Naive thymus-derived CD4-positive, alpha-beta T cell (primary cell): ENCODE measurements around the gene ASTL. TPM values are rescaled to one million over a fixed set of nuclear protein-coding genes. Genes with fewer than 3 reads are reported as not detected.

Experiments
- ATAC-seq: fragments of 150-1000 bp; cut with Tn5 transposase; 2 replicates; pipeline ENCODE4 v1.10.0; 2021; ENCODE audit warnings: mild to moderate bottlenecking, moderate library complexity
- CTCF ChIA-PET: fragments of 350-600 bp; sonication (Branson Sonifier 250); formaldehyde crosslinking; loops from one replicate; lab custom pipeline; 2021; ENCODE audit warnings: antibody characterized with exemption; lab: Charles Lee
- POLR2A ChIA-PET: fragments of 350-600 bp; sonication (Branson Sonifier 250); formaldehyde crosslinking; loops from one replicate; lab custom pipeline; 2021; ENCODE audit warnings: antibody characterized with exemption, inconsistent platforms; lab: Charles Lee
- DNase-seq, 9 donors: peaks; one replicate each; pipeline versions ENCODE4 v3.0.0 to v3.0.0-alpha.2; 2020 to 2022; ENCODE audit warnings: mixed read lengths in 1 of 9
- H3K27ac ChIP-seq: one replicate; pipeline ENCODE4 v1.7.0; 2013; ENCODE audit warnings: mild to moderate bottlenecking, low read depth, low read length, moderate library complexity
- H3K27me3 ChIP-seq, 2 donors: one replicate each; pipeline ENCODE4 v1.7.0; 2013; ENCODE audit warnings: low read length in 2 of 2, mild to moderate bottlenecking in 2 of 2, moderate library complexity in 2 of 2; ENCODE audit not compliant: control insufficient read depth in 2 of 2, insufficient read depth in 2 of 2
- H3K36me3 ChIP-seq, 3 experiments: 1 replicate in 2 of 3; 2 replicates in 1 of 3; pipeline ENCODE4 v1.7.0; 2013; ENCODE audit warnings: low read length in 3 of 3, mild to moderate bottlenecking in 3 of 3, moderate library complexity in 1 of 3; ENCODE audit not compliant: insufficient read depth in 3 of 3, control insufficient read depth in 2 of 3
- H3K4me1 ChIP-seq, 2 donors: one replicate each; pipeline ENCODE4 v1.7.0; 2013; ENCODE audit warnings: low read length in 2 of 2, mild to moderate bottlenecking in 2 of 2, moderate library complexity in 1 of 2; ENCODE audit not compliant: control insufficient read depth in 2 of 2, insufficient read depth in 2 of 2
- H3K4me3 ChIP-seq: 2 replicates; pipeline ENCODE4 v1.7.0; 2013; ENCODE audit warnings: mild to moderate bottlenecking, low read length
- H3K9me3 ChIP-seq, 3 experiments: 1 replicate in 2 of 3; 2 replicates in 1 of 3; pipeline ENCODE4 v1.7.0; 2013; ENCODE audit warnings: low read length in 3 of 3; ENCODE audit not compliant: control insufficient read depth in 2 of 3
- H3K27ac Mint-ChIP-seq, 9 donors: one replicate each; pipeline ENCODE4 v1.8.0; 2020 to 2022; ENCODE audit warnings: mixed read lengths in 9 of 9, mild to moderate bottlenecking in 8 of 9, moderate library complexity in 5 of 9, inconsistent platforms in 2 of 9
- H3K27me3 Mint-ChIP-seq, 5 donors: one replicate each; pipeline ENCODE4 v1.8.0; 2021 to 2022; ENCODE audit warnings: mixed read lengths in 5 of 5, mild to moderate bottlenecking in 1 of 5
- H3K36me3 Mint-ChIP-seq, 5 donors: one replicate each; pipeline ENCODE4 v1.8.0; 2020 to 2022; ENCODE audit warnings: mixed read lengths in 5 of 5, mild to moderate bottlenecking in 3 of 5, inconsistent platforms in 1 of 5
- H3K4me1 Mint-ChIP-seq, 7 donors: one replicate each; pipeline ENCODE4 v1.8.0; 2020 to 2022; ENCODE audit warnings: mixed read lengths in 7 of 7, mild to moderate bottlenecking in 3 of 7, inconsistent platforms in 1 of 7
- H3K4me3 Mint-ChIP-seq, 10 donors: one replicate each; pipeline ENCODE4 v1.8.0; 2020 to 2022; ENCODE audit warnings: mild to moderate bottlenecking in 10 of 10, mixed read lengths in 10 of 10, moderate library complexity in 6 of 10, inconsistent platforms in 2 of 10
- H3K9me3 Mint-ChIP-seq, 11 donors: one replicate each; pipeline ENCODE4 v1.8.0; 2020 to 2022; ENCODE audit warnings: mixed read lengths in 11 of 11, mild to moderate bottlenecking in 4 of 11, inconsistent platforms in 1 of 11, moderate library complexity in 1 of 11
- intact Hi-C, 2 donors: fragments of 100-400 bp; cut with micrococcal nuclease; formaldehyde crosslinking; loops; one replicate each; pipeline ENCODE4 v1.15.1; 2023
- polyA plus RNA-seq, 2 donors: library from polyadenylated mRNA; unstranded; fragments of 300-500 nt; fragmentation: Illumina TruSeq; gene quantifications; one replicate each; pipeline ENCODE4 v1.2.3, GENCODE V29; 2021
- total RNA-seq, 6 experiments: library from RNA in 5 of 6; stranded (reverse) in 5 of 6; gene quantifications; 1 replicate in 5 of 6; 2 replicates in 1 of 6; pipeline ENCODE4 v1.2.3 and lab custom pipeline; 2021 to 2026

The ASTL gene
- total and polyA plus RNA-seq, 7 experiments from 2014 or later = 0.19 to 7.5 (median 0.79) TPM; not detected in 1

GRCh38 chr2:96106991-96107707 lies 31.2 kb downstream of the ASTL start:
- H3K36me3 Mint-ChIP-seq = peaks cover 0 to 6% (median 0%) of the 10 kb centered on the region in 5 donors
- H3K27me3 Mint-ChIP-seq = peaks cover 0 to 5% (median 0%) of the 10 kb centered on the region in 5 donors
- Histone ChIP-seq H3K4me1 (no peaks in the 10 kb centered on the region), H3K9me3 (peaks cover 0 to 13% (median 0%) of the 10 kb centered on the region in 3 experiments), H3K27ac (no peak overlapping the region), H3K27me3 (no peaks in the 10 kb centered on the region), H3K4me3 (no peak overlapping the region), H3K36me3 (no peaks in the 10 kb centered on the region)
- no peak overlapping the region for H3K27ac Mint-ChIP-seq
- no peak overlapping the region for H3K4me3 Mint-ChIP-seq
- H3K4me1 Mint-ChIP-seq = peaks cover 0 to 4% (median 0%) of the 10 kb centered on the region in 7 donors
- intact Hi-C loops = no loop called here
- CTCF ChIA-PET = interaction anchor here (1.4 kb wide), 1 partner anchor 68 kb away, joined by 3 read pairs; no protein-coding TSS in a partner anchor
- DNase-seq (no peak), ATAC-seq (no peak)
- peaks cover 0 to 22% (median 10%) of the 10 kb centered on the region in 11 donors for H3K9me3 Mint-ChIP-seq
- POLR2A ChIA-PET = no interaction called here

GRCh38 chr2:96105994-96106715 lies 32.1 kb downstream of the ASTL start:
- DNase-seq (no peak), ATAC-seq (no peak)
- no peak overlapping the region for H3K27ac Mint-ChIP-seq
- peaks cover 0 to 22% (median 10%) of the 10 kb centered on the region in 11 donors for H3K9me3 Mint-ChIP-seq
- Histone ChIP-seq H3K4me1 (no peaks in the 10 kb centered on the region), H3K9me3 (peaks cover 0 to 13% (median 0%) of the 10 kb centered on the region in 3 experiments), H3K27ac (no peak overlapping the region), H3K36me3 (no peaks in the 10 kb centered on the region), H3K27me3 (no peaks in the 10 kb centered on the region), H3K4me3 (no peak overlapping the region)
- intact Hi-C loops = no loop called here
- CTCF ChIA-PET = no interaction called here
- peaks cover 0 to 6% (median 0%) of the 10 kb centered on the region in 5 donors for H3K36me3 Mint-ChIP-seq
- H3K4me3 Mint-ChIP-seq = no peak overlapping the region
- POLR2A ChIA-PET = no interaction called here
- H3K4me1 Mint-ChIP-seq = peaks cover 0 to 4% (median 0%) of the 10 kb centered on the region in 7 donors
- peaks cover 0 to 5% (median 0%) of the 10 kb centered on the region in 5 donors for H3K27me3 Mint-ChIP-seq

DNA sequence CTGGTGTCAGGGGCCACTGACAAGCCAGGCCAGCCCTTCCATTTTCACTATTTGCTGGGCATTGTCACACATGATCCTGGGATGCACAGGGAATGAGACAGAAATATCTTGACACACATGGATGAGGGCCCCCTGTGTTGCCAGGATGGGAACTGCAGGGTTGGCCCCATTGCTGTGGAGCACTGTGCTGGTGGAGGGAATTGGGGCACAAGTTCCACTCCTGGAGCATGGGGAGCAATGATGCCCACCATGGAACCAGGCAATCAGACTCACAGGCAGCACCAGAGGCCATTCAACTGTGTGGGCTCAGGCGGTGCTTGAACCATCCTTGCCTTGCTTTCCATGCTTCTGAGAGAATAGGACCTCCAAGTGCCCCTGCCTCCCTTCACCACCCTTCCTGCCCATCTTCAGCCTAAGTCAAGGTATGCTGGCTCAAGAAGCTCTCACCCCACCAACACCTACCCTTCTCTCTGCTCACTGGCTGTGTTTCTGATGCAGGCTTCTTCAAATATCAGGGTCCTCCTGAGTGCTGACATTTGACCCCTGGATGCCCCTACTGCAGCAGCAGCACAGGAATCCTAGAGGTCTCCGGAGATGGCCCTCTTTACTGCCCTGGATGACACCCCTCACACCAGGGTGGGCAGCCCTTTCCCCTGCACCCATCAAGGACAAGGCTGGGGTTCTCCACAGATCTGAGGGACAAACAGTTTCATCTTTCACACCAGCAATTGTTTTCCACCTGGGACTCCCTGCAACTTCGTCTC lies 33.0 kb downstream of the ASTL start:
- Histone ChIP-seq H3K9me3 (peaks cover 0 to 13% (median 0%) of the 10 kb centered on the region in 3 experiments), H3K27ac (no peak overlapping the region), H3K4me1 (no peaks in the 10 kb centered on the region), H3K27me3 (no peaks in the 10 kb centered on the region), H3K4me3 (no peak overlapping the region), H3K36me3 (no peaks in the 10 kb centered on the region)
- Mint-ChIP-seq H3K27ac (no peak overlapping the region), H3K9me3 (peaks cover 0 to 22% (median 10%) of the 10 kb centered on the region in 11 donors), H3K4me3 (no peak overlapping the region), H3K4me1 (peaks cover 0 to 4% (median 0%) of the 10 kb centered on the region in 7 donors), H3K27me3 (peaks cover 0 to 5% (median 0%) of the 10 kb centered on the region in 5 donors), H3K36me3 (peaks cover 0 to 6% (median 0%) of the 10 kb centered on the region in 5 donors)
- ChIA-PET CTCF (no interaction called here), POLR2A (no interaction called here)
- DNase-seq = no peak
- intact Hi-C loops = no loop called here
- ATAC-seq = no peak

- DNase-seq (no peak), ATAC-seq (no peak)
- intact Hi-C loops = no loop called here
- Histone ChIP-seq H3K36me3 (no peaks in the 10 kb centered on the region), H3K9me3 (peaks cover 0 to 13% (median 0%) of the 10 kb centered on the region in 3 experiments), H3K4me3 (no peak overlapping the region), H3K4me1 (no peaks in the 10 kb centered on the region), H3K27me3 (no peaks in the 10 kb centered on the region), H3K27ac (no peak overlapping the region)
- Mint-ChIP-seq H3K27ac (no peak overlapping the region), H3K4me1 (peaks cover 0 to 4% (median 0%) of the 10 kb centered on the region in 7 donors), H3K36me3 (peaks cover 0 to 6% (median 0%) of the 10 kb centered on the region in 5 donors), H3K9me3 (peaks cover 0 to 22% (median 10%) of the 10 kb centered on the region in 11 donors), H3K4me3 (no peak overlapping the region), H3K27me3 (peaks cover 0 to 5% (median 0%) of the 10 kb centered on the region in 5 donors)
- ChIA-PET POLR2A (no interaction called here), CTCF (interaction anchor here (0.7 kb wide), 1 partner anchor 14 kb away, joined by 6 read pairs; no protein-coding TSS in a partner anchor)
Observed at GRCh38 chr2:96104487-96104861, 33.8 kb downstream of the ASTL start.

DNA sequence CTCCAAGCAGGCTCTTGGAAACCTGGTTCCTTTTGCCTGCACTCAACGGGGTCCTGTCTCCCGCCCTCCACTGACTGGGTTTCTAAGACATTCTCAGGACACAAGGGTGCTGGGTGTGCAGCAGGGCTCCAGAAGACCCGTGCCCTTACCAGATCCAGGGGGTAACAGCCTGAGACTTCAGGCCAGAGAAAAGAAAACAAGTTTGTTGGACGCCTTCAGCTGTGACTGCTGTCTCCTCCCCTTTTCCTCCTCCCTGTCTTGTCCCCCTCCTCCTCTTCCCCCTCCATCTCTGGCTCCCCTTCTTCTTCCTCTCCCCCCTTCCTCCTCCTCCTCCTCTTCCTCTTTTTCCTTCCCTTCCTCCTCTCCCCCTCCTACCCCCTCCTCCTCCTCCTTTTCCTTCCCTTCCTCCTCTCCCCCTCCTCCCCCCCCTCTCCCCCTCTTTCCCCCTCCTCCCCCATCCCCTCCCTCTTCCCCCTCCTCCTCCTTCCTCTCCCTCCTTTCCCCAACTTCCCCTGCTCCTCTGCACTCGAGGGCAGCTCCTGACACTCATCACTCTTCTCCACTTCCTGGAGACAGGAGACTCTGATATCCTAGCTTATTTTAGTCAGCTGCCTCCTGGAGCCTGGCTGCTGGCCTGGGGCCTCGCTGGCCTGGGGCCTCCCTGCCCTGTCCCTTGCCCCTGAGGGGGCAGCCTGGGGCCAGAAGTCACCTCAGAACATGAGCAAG lies 34.4 kb downstream of the ASTL start:
- intact Hi-C loops = no loop called here
- Mint-ChIP-seq H3K4me1 (peaks cover 0 to 4% (median 0%) of the 10 kb centered on the region in 7 donors), H3K36me3 (peaks cover 0 to 6% (median 0%) of the 10 kb centered on the region in 5 donors), H3K9me3 (peaks cover 0 to 22% (median 10%) of the 10 kb centered on the region in 11 donors), H3K4me3 (no peak overlapping the region), H3K27me3 (peaks cover 0 to 4% (median 0%) of the 10 kb centered on the region in 5 donors), H3K27ac (peak overlapping the region in 1 of 9 donors; percentile 72)
- Histone ChIP-seq H3K36me3 (no peaks in the 10 kb centered on the region), H3K4me1 (no peaks in the 10 kb centered on the region), H3K4me3 (no peak overlapping the region), H3K9me3 (peaks cover 0 to 13% (median 0%) of the 10 kb centered on the region in 3 experiments), H3K27me3 (no peaks in the 10 kb centered on the region), H3K27ac (no peak overlapping the region)
- ATAC-seq = no peak
- CTCF ChIA-PET = interaction anchor here (0.7 kb wide), 1 partner anchor 13 kb away, joined by 6 read pairs; no protein-coding TSS in a partner anchor
- POLR2A ChIA-PET = no interaction called here
- no peak for DNase-seq
